ENCODE results near the gene RNF183. TPM values are rescaled to one million over a fixed set of nuclear protein-coding genes. Genes with fewer than 3 reads are reported as not detected.

Gene RNF183
- polyA plus RNA-seq (ENCODE audit: insufficient read length) = not detected

GRCh38 chr9:113302792-113303418 lies at the start of gene RNF183:
TSS of gene RNF183 (minus strand) at chr9:113303376. CDS start at chr9:113298184, 5,192 bp downstream.
- no peak for DNase-seq

- DNase-seq = no peak
Observed at GRCh38 chr9:113352411-113352810, 49.2 kb upstream of the RNF183 start.

- no peak for DNase-seq
Observed at GRCh38 chr9:113352006-113352405, 48.8 kb upstream of the RNF183 start.

- DNase-seq = no peak
Observed at GRCh38 chr9:113350937-113351336, 47.8 kb upstream of the RNF183 start.

- no peak for DNase-seq
Observed at GRCh38 chr9:113350107-113350661, 47.0 kb upstream of the RNF183 start.

- no peak for DNase-seq
Observed at GRCh38 chr9:113349445-113350094, 46.4 kb upstream of the RNF183 start, which contains the start of gene BSPRY. TSS of gene BSPRY (plus strand) at chr9:113349541. CDS start at chr9:113349580, 39 bp downstream.

GRCh38 chr9:113349066-113349444 lies 45.9 kb upstream of the RNF183 start:
- DNase-seq = no peak

- no peak for DNase-seq
Observed at GRCh38 chr9:113348437-113348836, 45.3 kb upstream of the RNF183 start.

GRCh38 chr9:113345671-113346070 lies 42.5 kb upstream of the RNF183 start:
- DNase-seq = no peak

- no peak for DNase-seq
Observed at GRCh38 chr9:113345190-113345589, 42.0 kb upstream of the RNF183 start.

- peak; percentile 25 for DNase-seq
Observed at GRCh38 chr9:113343732-113344231, 40.6 kb upstream of the RNF183 start.

- no peak for DNase-seq
Observed at GRCh38 chr9:113341712-113342410, 38.7 kb upstream of the RNF183 start.

GRCh38 chr9:113340011-113340699 lies 37.0 kb upstream of the RNF183 start, which contains the start of gene WDR31:
TSS of gene WDR31 (minus strand) at chr9:113340275. CDS start at chr9:113332022, 8,253 bp downstream.
- peak; percentile 92 for DNase-seq

GRCh38 chr9:113337714-113338113 lies 34.5 kb upstream of the RNF183 start:
- no peak for DNase-seq

GRCh38 chr9:113331780-113332179 lies 28.6 kb upstream of the RNF183 start:
- no peak for DNase-seq

- DNase-seq = no peak
Observed at GRCh38 chr9:113328045-113328782, 25.0 kb upstream of the RNF183 start.

- no peak for DNase-seq
Observed at GRCh38 chr9:113326230-113326629, 23.1 kb upstream of the RNF183 start.

- no peak for DNase-seq
Observed at GRCh38 chr9:113322671-113323070, 19.5 kb upstream of the RNF183 start.

GRCh38 chr9:113320051-113320450 lies 16.9 kb upstream of the RNF183 start:
- no peak for DNase-seq

- no peak for DNase-seq
Observed at GRCh38 chr9:113319054-113319453, 15.9 kb upstream of the RNF183 start.

GRCh38 chr9:113317777-113318176 lies 14.6 kb upstream of the RNF183 start:
- DNase-seq = no peak

GRCh38 chr9:113316030-113316429 lies 12.9 kb upstream of the RNF183 start:
- DNase-seq = no peak

Data from hindlimb muscle (tissue), 1 donor.